GM12878 (cell line): ENCODE measurements around the gene AHNAK. TPM values are rescaled to one million over a fixed set of nuclear protein-coding genes. Genes with fewer than 3 reads are reported as not detected.

Experiments
- ATAC-seq: fragments of 200-7000 bp; cut with Tn5 transposase; 3 replicates; pipeline ENCODE4 v1.9.1; 2020; ENCODE audit warnings: mild to moderate bottlenecking, moderate library complexity
- BruUV-seq: library from RNA; stranded (reverse); fragments of 400-500 nt; replicated peaks from 2 replicates; lab custom pipeline; 2021; lab: Mats Ljungman, UMichigan
- CTCF ChIA-PET: fragments of 300-600 bp; sonication (Branson Sonifier 250); formaldehyde crosslinking; extraction: SDS; loops from one replicate; lab custom pipeline; 2021; ENCODE audit warnings: inconsistent platforms; lab: Yijun Ruan, JAX
- POLR2A ChIA-PET: fragments of 350-600 bp; formaldehyde crosslinking; extraction: SDS; loops from one replicate; lab custom pipeline; 2021; ENCODE audit warnings: inconsistent platforms; lab: Charles Lee
- RAD21 ChIA-PET: fragments of 300-600 bp; sonication (Branson Sonifier 250); formaldehyde crosslinking; loops from one replicate; lab custom pipeline; 2023; ENCODE audit warnings: antibody characterized with exemption; ENCODE audit not compliant: unreplicated experiment; lab: Charles Lee
- SMC1A ChIA-PET: fragments of 300-600 bp; sonication (Branson Sonifier 250); formaldehyde crosslinking; loops from one replicate; lab custom pipeline; 2023; ENCODE audit not compliant: unreplicated experiment, uncharacterized antibody; lab: Charles Lee
- DNase-seq: peaks from one replicate; pipeline ENCODE4 v3.0.0-alpha.2; 2011; ENCODE audit warnings: low read depth, low spot score
- FAIRE-seq: peaks from 3 replicates; lab custom pipeline; 2011; peaks lifted over from hg19 to GRCh38; lab: Jason Lieb, UNC
- H2AFZ ChIP-seq: 2 replicates; pipeline ENCODE4 v1.6.0; 2011; ENCODE audit warnings: low read depth, low read length, control low read depth; ENCODE audit not compliant: control insufficient read depth
- H3K27ac ChIP-seq: 2 replicates; pipeline ENCODE4 v1.5.1; 2011; ENCODE audit warnings: control low read depth; ENCODE audit not compliant: control insufficient read depth, insufficient read depth
- H3K27me3 ChIP-seq, 2 experiments: replicated peaks in 1 of 2; 2 replicates each; pipeline versions ENCODE4 v1.6.0 to v1.6.1; 2011; ENCODE audit warnings: low read length in 1 of 2; ENCODE audit not compliant: control insufficient read depth in 2 of 2, insufficient read depth in 2 of 2
- H3K36me3 ChIP-seq, 2 experiments: 2 replicates each; pipeline ENCODE4 v1.5.1; 2011; ENCODE audit warnings: low read length in 1 of 2; ENCODE audit not compliant: control insufficient read depth in 2 of 2, insufficient read depth in 2 of 2
- H3K4me1 ChIP-seq: 2 replicates; pipeline ENCODE4 v1.6.1; 2011; ENCODE audit warnings: mild to moderate bottlenecking, low read length, moderate library complexity, mixed read lengths; ENCODE audit not compliant: control insufficient read depth, insufficient read depth
- H3K4me2 ChIP-seq: 2 replicates; pipeline ENCODE4 v1.6.0; 2011; ENCODE audit warnings: control low read depth; ENCODE audit not compliant: control insufficient read depth, insufficient read depth
- H3K4me3 ChIP-seq: fragments of 200-600 bp; sonication (generic); 2 replicates; pipeline ENCODE4 v1.5.1; 2016
- H3K79me2 ChIP-seq: 2 replicates; pipeline ENCODE4 v1.6.0; 2011; ENCODE audit warnings: low read length; ENCODE audit not compliant: control insufficient read depth, insufficient read depth
- H3K9ac ChIP-seq: 2 replicates; pipeline ENCODE4 v1.8.0; 2011; ENCODE audit warnings: low read length, control low read depth, mixed read lengths; ENCODE audit not compliant: control insufficient read depth, insufficient read depth
- H3K9me3 ChIP-seq: replicated peaks from 3 replicates; pipeline ENCODE4 v1.5.1; 2011; ENCODE audit warnings: mild to moderate bottlenecking, low read length; ENCODE audit not compliant: control insufficient read depth, insufficient read depth
- H4K20me1 ChIP-seq: 2 replicates; pipeline ENCODE4 v1.6.0; 2011; ENCODE audit not compliant: control insufficient read depth, insufficient read depth
- CREM ChIP-seq: IDR thresholded peaks from 2 replicates; pipeline ENCODE4 v1.6.1; 2014; ENCODE audit warnings: antibody characterized with exemption, low read depth
- EP300 ChIP-seq, 2 experiments: fragments of 150-350 bp in 1 of 2; IDR thresholded peaks; 2 replicates each; pipeline ENCODE4 v1.6.1; 2011 to 2012; ENCODE audit warnings: low read depth in 2 of 2, low read length in 2 of 2, borderline replicate concordance in 1 of 2, improper control_type of control experiment in 1 of 2, inconsistent platforms in 1 of 2; ENCODE audit not compliant: control insufficient read depth in 1 of 2
- EZH2 ChIP-seq: IDR thresholded peaks from 2 replicates; pipeline ENCODE4 v1.6.1; 2012; ENCODE audit warnings: low read depth, mild to moderate bottlenecking, control low read depth, inconsistent platforms, low read length, borderline replicate concordance; ENCODE audit not compliant: control insufficient read depth
- FOXM1 ChIP-seq: IDR thresholded peaks from 2 replicates; pipeline ENCODE4 v1.6.1; 2012; ENCODE audit warnings: low read depth, mild to moderate bottlenecking, inconsistent platforms, low read length, moderate library complexity
- IRF4 ChIP-seq: IDR thresholded peaks from 2 replicates; pipeline ENCODE4 v1.6.1; 2011; ENCODE audit warnings: low read depth, low read length
- NR2C2 ChIP-seq: IDR thresholded peaks from 2 replicates; pipeline ENCODE4 v1.6.1; 2011; ENCODE audit warnings: borderline replicate concordance, low read depth; ENCODE audit not compliant: control insufficient read depth, insufficient read length
- PAX5 ChIP-seq: IDR thresholded peaks from 2 replicates; pipeline ENCODE4 v1.6.1; 2011; ENCODE audit warnings: low read depth, low read length, borderline replicate concordance
- POLR2AphosphoS2 ChIP-seq: IDR thresholded peaks from 2 replicates; pipeline ENCODE4 v1.6.1; 2011; ENCODE audit warnings: low read depth, mild to moderate bottlenecking, low read length, improper control_type of control experiment, moderate library complexity
- RAD21 ChIP-seq: IDR thresholded peaks from 2 replicates; pipeline ENCODE4 v1.6.1; 2011; ENCODE audit warnings: mild to moderate bottlenecking, low read depth, low read length, moderate library complexity; ENCODE audit not compliant: insufficient read depth
- RBBP5 ChIP-seq: fragments of 200-600 bp; sonication (generic); conservative IDR thresholded peaks from 2 replicates; pipeline ENCODE4 v1.6.1; 2016
- REST ChIP-seq: IDR thresholded peaks from 2 replicates; pipeline ENCODE4 v1.6.1; 2012; ENCODE audit warnings: mild to moderate bottlenecking, low read depth, low read length
- RUNX3 ChIP-seq: IDR thresholded peaks from 2 replicates; pipeline ENCODE4 v1.6.1; 2012; ENCODE audit warnings: low read length, inconsistent platforms
- SMARCA5 ChIP-seq: fragments of 450-650 bp; IDR thresholded peaks from 2 replicates; pipeline ENCODE4 v1.6.1; 2017; ENCODE audit warnings: mild to moderate bottlenecking
- TCF12 ChIP-seq: IDR thresholded peaks from 2 replicates; pipeline ENCODE4 v1.6.1; 2011; ENCODE audit warnings: low read depth, mild to moderate bottlenecking, low read length
- ZNF24 ChIP-seq: fragments of 450-650 bp; IDR thresholded peaks from 2 replicates; pipeline ENCODE4 v1.6.1; 2017; ENCODE audit warnings: antibody characterized with exemption, mild to moderate bottlenecking
- ZNF274 ChIP-seq: IDR thresholded peaks from one replicate; pipeline ENCODE4 v1.8.0; 2011; ENCODE audit not compliant: insufficient read length, insufficient read depth
- WGBS: methylation state at CpG from one replicate; pipeline ENCODE4 v1.1.6; 2016; ENCODE audit warnings: low lambda C conversion rate; ENCODE audit not compliant: insufficient replicate concordance, insufficient coverage; ENCODE audit errors: missing lambda C conversion rate; 5-methylcytosine and 5-hydroxymethylcytosine counted together
- in situ Hi-C: fragments of 300-500 bp; cut with MboI; formaldehyde crosslinking; loops from 9 replicates; pipeline ENCODE4 v1.14.3; 2018; ENCODE audit warnings: mixed read lengths
- intact Hi-C: fragments of 100-400 bp; cut with micrococcal nuclease; formaldehyde crosslinking; loops from one replicate; pipeline ENCODE4 v1.14.2; 2022; ENCODE audit not compliant: unreplicated experiment
- polyA plus RNA-seq, 11 experiments: library from polyadenylated mRNA; depleted of rRNA in 4 of 11; unstranded in 6 of 11; stranded (reverse) in 5 of 11; fragments of >200 nt; fragmentation: Nextera tagmentation in 4 of 11; fragmentation: Illumina TruSeq in 1 of 11; extraction: Ambion mirVana in 4 of 11; extraction: Trizol in 1 of 11; gene quantifications; 1 replicate in 1 of 11; 2 replicates in 10 of 11; pipeline versions ENCODE4 v1.2.1 to v1.2.3, GENCODE V29; 2011 to 2016; ENCODE audit warnings: inconsistent platforms in 2 of 11, missing spikeins in 2 of 11, low read depth in 1 of 11
- total RNA-seq, 4 experiments: library from RNA; depleted of rRNA in 3 of 4; stranded (reverse); fragments of >200 nt in 3 of 4; fragmentation: Illumina TruSeq in 1 of 4; extraction: Trizol in 1 of 4; gene quantifications; 2 replicates each; pipeline versions ENCODE4 v1.2.1 to v1.2.3, GENCODE V29; 2013 to 2021
- TF ChIP-seq, protein P1 (sequence below): fragments of 450-650 bp; IDR thresholded peaks from 2 replicates; pipeline ENCODE4 v1.6.1; 2017; ENCODE audit warnings: mild to moderate bottlenecking, low read depth, inconsistent platforms; ENCODE audit not compliant: poor library complexity, severe bottlenecking

AHNAK gene
- total and polyA plus RNA-seq, 10 of the 15 experiments (the other 5 are each of a cell fraction or from before 2014, with no cell fraction given): 0.76 to 90.3 (median 19.4) TPM

- TF ChIP-seq REST (no peak), RAD21 (peak; percentile 49), RUNX3 (peak; percentile 28; the same call in 1 of the 2 replicates), NR2C2 (no peak)
Observed at GRCh38 chr11:62593434-62594044, 46.9 kb upstream of the AHNAK start (continued).

GRCh38 chr11:62592989-62593421 is 46.4 kb upstream of the AHNAK start:
- CTCF ChIA-PET: interaction anchor here (0.7 to 5.5 kb wide), 24 partner anchors 8 to 270 kb away, joined by 3 to 48 read pairs (median 12); partner anchors contain the start of genes B3GAT3, C11orf98, CSKMT and EEF1G
- no peaks in the 10 kb centered on the region; the same call in 1 of the 2 replicates for H4K20me1 ChIP-seq
- H3K27me3 ChIP-seq: no peaks in the 10 kb centered on the region
- peaks cover 32 to 44% of the 10 kb centered on the region in 2 experiments for H3K36me3 ChIP-seq
- no peak for TF ChIP-seq POLR2AphosphoS2
- no peak for TF ChIP-seq EP300 (IDR thresholded peaks at IDR 0.05; ENCODE audit: borderline replicate concordance in 1 of 2, control insufficient read depth in 1 of 2, low read depth in 2 of 2, low read length in 2 of 2)
- TF ChIP-seq ZNF274: no peak
- TF ChIP-seq SMARCA5: no peak
- no peak for TF ChIP-seq IRF4
- TF ChIP-seq RBBP5: no peak
- no peak for TF ChIP-seq EZH2
- TF ChIP-seq ZNF24: no peak
- no peak for TF ChIP-seq PAX5
- no peak for TF ChIP-seq FOXM1
- no peak for TF ChIP-seq TCF12
- no peak for TF ChIP-seq CREM
- TF ChIP-seq, protein P1, sequence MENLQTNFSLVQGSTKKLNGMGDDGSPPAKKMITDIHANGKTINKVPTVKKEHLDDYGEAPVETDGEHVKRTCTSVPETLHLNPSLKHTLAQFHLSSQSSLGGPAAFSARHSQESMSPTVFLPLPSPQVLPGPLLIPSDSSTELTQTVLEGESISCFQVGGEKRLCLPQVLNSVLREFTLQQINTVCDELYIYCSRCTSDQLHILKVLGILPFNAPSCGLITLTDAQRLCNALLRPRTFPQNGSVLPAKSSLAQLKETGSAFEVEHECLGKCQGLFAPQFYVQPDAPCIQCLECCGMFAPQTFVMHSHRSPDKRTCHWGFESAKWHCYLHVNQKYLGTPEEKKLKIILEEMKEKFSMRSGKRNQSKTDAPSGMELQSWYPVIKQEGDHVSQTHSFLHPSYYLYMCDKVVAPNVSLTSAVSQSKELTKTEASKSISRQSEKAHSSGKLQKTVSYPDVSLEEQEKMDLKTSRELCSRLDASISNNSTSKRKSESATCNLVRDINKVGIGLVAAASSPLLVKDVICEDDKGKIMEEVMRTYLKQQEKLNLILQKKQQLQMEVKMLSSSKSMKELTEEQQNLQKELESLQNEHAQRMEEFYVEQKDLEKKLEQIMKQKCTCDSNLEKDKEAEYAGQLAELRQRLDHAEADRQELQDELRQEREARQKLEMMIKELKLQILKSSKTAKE: no peak
- no peak for TF ChIP-seq RAD21
- in situ Hi-C loops (no loop called here), intact Hi-C loops (loop anchor here (5.0 to 10.0 kb wide), 2 partner anchors 242 to 269 kb away; partner anchors contain the start of genes STX5, TEX54 and WDR74)
- BruUV-seq: no TSS peak
- FAIRE-seq (no peak), ATAC-seq (no peak), DNase-seq (no peak)
- 71% methylated on average over 8 of the region's 8 CpGs for WGBS
- H3K27ac ChIP-seq: no peak overlapping the region
- no peak overlapping the region for H2AFZ ChIP-seq
- RAD21 ChIA-PET: interaction anchor here (1.3 to 3.5 kb wide), 13 partner anchors 7 to 168 kb away, joined by 4 to 36 read pairs (median 13); partner anchors contain the start of genes B3GAT3, EEF1G, INTS5 and LBHD1
- peak overlapping the region; percentile 86 for H3K4me2 ChIP-seq
- H3K4me3 ChIP-seq: no peak overlapping the region
- H3K79me2 ChIP-seq: peaks cover 23% of the 10 kb centered on the region
- no peaks in the 10 kb centered on the region for H3K9me3 ChIP-seq
- H3K4me1 ChIP-seq: peaks cover 11% of the 10 kb centered on the region
- POLR2A ChIA-PET: interaction anchor here (0.9 to 3.1 kb wide), 8 partner anchors 8 to 87 kb away, joined by 3 to 37 read pairs (median 12); partner anchors contain the start of genes B3GAT3, EEF1G, LBHD1 and MTA2
- no peak overlapping the region for H3K9ac ChIP-seq
- SMC1A ChIA-PET: interaction anchor here (0.6 to 3.1 kb wide), 14 partner anchors 8 to 270 kb away, joined by 3 to 30 read pairs (median 6); partner anchors contain the start of genes B3GAT3, C11orf98, CSKMT and EEF1G
